GM23338 (cell line): Measurements from ENCODE around the gene ZFP62. TPM values are rescaled to one million over a fixed set of nuclear protein-coding genes. Genes with fewer than 3 reads are reported as not detected.

Experiments
- ATAC-seq: fragments of 200-7000 bp; cut with Tn5 transposase; 3 replicates; pipeline ENCODE4 v1.9.1; 2020
- DNase-seq: peaks from one replicate; pipeline ENCODE4 v3.0.0-alpha.2; 2015; ENCODE audit warnings: low spot score
- H2AFZ ChIP-seq: fragments of 200-600 bp; sonication (generic); 2 replicates; pipeline ENCODE4 v1.8.0; 2016; ENCODE audit warnings: antibody characterized with exemption, mild to moderate bottlenecking, moderate library complexity
- H3F3A ChIP-seq: fragments of 200-600 bp; sonication (generic); replicated peaks from 2 replicates; pipeline ENCODE4 v1.8.0; 2017; ENCODE audit warnings: antibody characterized with exemption, mixed run types, low read depth
- H3K27ac ChIP-seq: fragments of 200-600 bp; sonication (generic); 2 replicates; pipeline ENCODE4 v1.6.1; 2016; ENCODE audit warnings: low read depth
- H3K27me3 ChIP-seq: fragments of 200-600 bp; sonication (generic); 2 replicates; pipeline ENCODE4 v1.8.0; 2016; ENCODE audit warnings: mild to moderate bottlenecking, mixed run types, moderate library complexity; ENCODE audit not compliant: insufficient read depth
- H3K36me3 ChIP-seq: fragments of 200-600 bp; sonication (generic); 2 replicates; pipeline ENCODE4 v1.8.0; 2016; ENCODE audit warnings: mild to moderate bottlenecking; ENCODE audit not compliant: insufficient read depth
- H3K4me1 ChIP-seq: fragments of 200-600 bp; sonication (generic); 2 replicates; pipeline ENCODE4 v1.8.0; 2016; ENCODE audit warnings: mild to moderate bottlenecking, moderate library complexity; ENCODE audit not compliant: insufficient read depth
- H3K4me2 ChIP-seq: fragments of 200-600 bp; sonication (generic); 2 replicates; pipeline ENCODE4 v1.7.1; 2017; ENCODE audit warnings: mixed run types
- H3K4me3 ChIP-seq: fragments of 200-600 bp; sonication (generic); 2 replicates; pipeline ENCODE4 v1.6.1; 2016; ENCODE audit warnings: mixed run types
- H3K79me2 ChIP-seq: fragments of 200-600 bp; sonication (generic); replicated peaks from 2 replicates; pipeline ENCODE4 v1.8.0; 2017; ENCODE audit warnings: mild to moderate bottlenecking; ENCODE audit not compliant: insufficient read depth
- H3K9me2 ChIP-seq: fragments of 200-600 bp; sonication (generic); 2 replicates; pipeline ENCODE4 v1.8.0; 2017; ENCODE audit not compliant: insufficient read depth
- H4K20me1 ChIP-seq: fragments of 200-600 bp; sonication (generic); replicated peaks from 2 replicates; pipeline ENCODE4 v1.8.0; 2017; ENCODE audit warnings: mild to moderate bottlenecking; ENCODE audit not compliant: insufficient read depth
- H3K27ac Mint-ChIP-seq: 2 replicates; pipeline ENCODE4 v1.8.0; 2020; ENCODE audit warnings: inconsistent platforms, mild to moderate bottlenecking, moderate library complexity, mixed read lengths
- H3K27me3 Mint-ChIP-seq: 3 replicates; pipeline ENCODE4 v1.8.0; 2022; ENCODE audit warnings: low read depth, mild to moderate bottlenecking, moderate library complexity, mixed read lengths, inconsistent platforms; ENCODE audit not compliant: insufficient read depth, poor library complexity
- H3K36me3 Mint-ChIP-seq: 3 replicates; pipeline ENCODE4 v1.8.0; 2021; ENCODE audit warnings: low read depth, mild to moderate bottlenecking, inconsistent platforms, moderate library complexity, mixed read lengths
- H3K4me1 Mint-ChIP-seq: 3 replicates; pipeline ENCODE4 v1.8.0; 2020; ENCODE audit warnings: mild to moderate bottlenecking, inconsistent platforms, mixed read lengths
- H3K4me3 Mint-ChIP-seq: 3 replicates; pipeline ENCODE4 v1.8.0; 2021; ENCODE audit warnings: moderate library complexity, mild to moderate bottlenecking, inconsistent platforms, mixed read lengths
- H3K9me3 Mint-ChIP-seq: 3 replicates; pipeline ENCODE4 v1.8.0; 2020; ENCODE audit warnings: moderate library complexity, mild to moderate bottlenecking, inconsistent platforms, mixed read lengths
- CTCF ChIP-seq, 2 experiments: fragments of 200-600 bp in 1 of 2; sonication (generic) in 1 of 2; conservative IDR thresholded peaks; 2 replicates each; pipeline versions ENCODE4 v1.5.1 to v1.6.1; 2016 to 2017; ENCODE audit warnings: antibody characterized with exemption in 2 of 2, low read depth in 2 of 2, mild to moderate bottlenecking in 2 of 2, moderate library complexity in 1 of 2
- ETS1 ChIP-seq: IDR thresholded peaks from 2 replicates; pipeline ENCODE4 v1.6.1; 2016; ENCODE audit warnings: antibody characterized with exemption
- JUNB ChIP-seq: IDR thresholded peaks from one replicate; pipeline ENCODE4 v1.6.1; 2016; ENCODE audit warnings: antibody characterized with exemption; ENCODE audit not compliant: unreplicated experiment
- NANOG ChIP-seq: IDR thresholded peaks from 2 replicates; pipeline ENCODE4 v1.6.1; 2016; ENCODE audit warnings: antibody characterized with exemption, borderline replicate concordance
- POLR2AphosphoS5 ChIP-seq: IDR thresholded peaks from 2 replicates; pipeline ENCODE4 v1.6.1; 2016; ENCODE audit warnings: antibody characterized with exemption, low read depth
- REST ChIP-seq: IDR thresholded peaks from one replicate; pipeline ENCODE4 v1.6.1; 2018; ENCODE audit warnings: antibody characterized with exemption; ENCODE audit not compliant: unreplicated experiment
- ZNF114 ChIP-seq: fragments of 250-450 bp; sonication (Bioruptor Pico); IDR thresholded peaks from 2 replicates; pipeline ENCODE4 v1.5.0; 2020; ENCODE audit warnings: mild to moderate bottlenecking, moderate library complexity
- ZNF331 ChIP-seq: fragments of 250-450 bp; sonication (Bioruptor Pico); IDR thresholded peaks from 2 replicates; pipeline ENCODE4 v1.5.0; 2020; ENCODE audit warnings: low read depth, mild to moderate bottlenecking, moderate library complexity
- ZNF462 ChIP-seq: fragments of 250-450 bp; sonication (Bioruptor Pico); IDR thresholded peaks from 2 replicates; pipeline ENCODE4 v1.5.0; 2020; ENCODE audit warnings: mild to moderate bottlenecking, moderate library complexity
- polyA plus RNA-seq: library from polyadenylated mRNA; unstranded; fragments of >200 nt; fragmentation: Nextera tagmentation; extraction: Ambion mirVana; gene quantifications from 2 replicates; pipeline ENCODE4 v1.2.1, GENCODE V29; 2016
- total RNA-seq: library from RNA; depleted of rRNA; stranded (reverse); fragments of >200 nt; shearing (Covaris generic); gene quantifications from 2 replicates; pipeline ENCODE4 v1.2.3, GENCODE V29; 2014

ZFP62 gene
- total and polyA plus RNA-seq, 2 experiments from 2014 or later, result 32.9 to 33.2 TPM

- TF ChIP-seq CTCF (conservative IDR thresholded peaks at IDR 0.05; ENCODE audit: low read depth in 2 of 2) (no peak), ZNF331 (CRISPR knock-in tag) (no peak)
Observed at GRCh38 chr5:180872419-180872818, 11.3 kb upstream of the ZFP62 start (continued).

- Histone ChIP-seq H3K27ac (no peak overlapping the region), H3K9me2 (no peaks in the 10 kb centered on the region), H4K20me1 (no peaks in the 10 kb centered on the region), H3K79me2 (no peaks in the 10 kb centered on the region), H2AFZ (no peak overlapping the region), H3K36me3 (no peaks in the 10 kb centered on the region), H3K4me3 (no peak overlapping the region), H3K4me1 (peaks cover 7% of the 10 kb centered on the region; the same call in 1 of the 2 replicates), H3K4me2 (no peak overlapping the region), H3F3A (no peaks in the 10 kb centered on the region), H3K27me3 (no peaks in the 10 kb centered on the region)
- Mint-ChIP-seq H3K27ac (no peak overlapping the region), H3K4me1 (peaks cover 21% of the 10 kb centered on the region), H3K36me3 (no peaks in the 10 kb centered on the region), H3K9me3 (no peaks in the 10 kb centered on the region), H3K27me3 (peaks cover 4% of the 10 kb centered on the region), H3K4me3 (no peak overlapping the region)
- no peak for DNase-seq
- no peak for ATAC-seq
- no peak for TF ChIP-seq JUNB
- TF ChIP-seq POLR2AphosphoS5, result no peak
- TF ChIP-seq ETS1, result no peak
- no peak for TF ChIP-seq REST
- no peak for TF ChIP-seq NANOG
- TF ChIP-seq CTCF (conservative IDR thresholded peaks at IDR 0.05; ENCODE audit: low read depth in 2 of 2), result no peak
- TF ChIP-seq ZNF114, result no peak
- no peak for TF ChIP-seq ZNF462
Observed at GRCh38 chr5:180870276-180871068, 9.4 kb upstream of the ZFP62 start.
